Measurements from ENCODE around the gene CD96. TPM values are rescaled to one million over a fixed set of nuclear protein-coding genes. Genes with fewer than 3 reads are reported as not detected.

CD96 gene
- total and polyA plus RNA-seq, 2 donors (not counting 1 experiment from before 2014, with no cell fraction given): 0.10 TPM; not detected in 1

DNA sequence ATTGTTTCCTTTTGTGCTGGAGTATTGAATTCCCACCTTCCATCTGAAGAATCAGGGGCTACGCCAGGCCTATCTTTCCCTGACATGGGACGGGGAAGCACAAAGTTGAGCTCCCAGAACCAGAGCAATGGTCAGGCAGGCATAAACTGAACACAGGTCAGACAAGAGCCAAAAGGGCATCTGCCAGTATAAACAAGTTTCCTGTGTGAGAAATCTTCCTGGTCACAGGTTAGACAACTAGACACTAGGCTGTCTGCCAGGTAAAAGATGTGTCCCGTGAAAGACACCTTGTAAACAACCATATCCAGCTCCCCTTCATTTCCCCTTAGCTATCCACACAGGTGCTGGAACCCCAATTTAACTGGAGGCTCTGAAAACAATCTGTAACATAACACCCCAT is 44.0 kb upstream of the CD96 start:
- Histone ChIP-seq H3K4me3 (replicated peaks in 1 of 4; ENCODE audit: control extremely low read depth in 1 of 4, insufficient read depth in 1 of 4, low read depth in 3 of 4, low read length in 4 of 4) (no peak overlapping the region), H3K9ac (ENCODE audit: insufficient read depth, low read length) (no peak overlapping the region), H3K36me3 (ENCODE audit: control insufficient read depth, insufficient read depth, low read length) (no peaks in the 10 kb centered on the region), H3K4me2 (ENCODE audit: extremely low read depth, insufficient read depth, low read length) (no peak overlapping the region), H3K27ac (ENCODE audit: insufficient read depth, low read length) (no peak overlapping the region), H3K4me1 (ENCODE audit: control insufficient read depth, extremely low read depth, insufficient read depth, low read length) (no peaks in the 10 kb centered on the region), H3K79me2 (ENCODE audit: control insufficient read depth, insufficient read depth, low read length) (no peaks in the 10 kb centered on the region), H2AFZ (ENCODE audit: low read length) (no peak overlapping the region), H4K20me1 (ENCODE audit: control insufficient read depth, extremely low read depth, insufficient read depth, low read length) (no peaks in the 10 kb centered on the region), H3K9me3 (ENCODE audit: control insufficient read depth, insufficient read depth, low read depth, low read length) (no peaks in the 10 kb centered on the region), H3K27me3 (ENCODE audit: control insufficient read depth, insufficient read depth, low read length) (no peaks in the 10 kb centered on the region)
- no peak for TF ChIP-seq EZH2 (IDR thresholded peaks at IDR 0.05; ENCODE audit: low read length, missing control alignments)
- TF ChIP-seq, protein P1, sequence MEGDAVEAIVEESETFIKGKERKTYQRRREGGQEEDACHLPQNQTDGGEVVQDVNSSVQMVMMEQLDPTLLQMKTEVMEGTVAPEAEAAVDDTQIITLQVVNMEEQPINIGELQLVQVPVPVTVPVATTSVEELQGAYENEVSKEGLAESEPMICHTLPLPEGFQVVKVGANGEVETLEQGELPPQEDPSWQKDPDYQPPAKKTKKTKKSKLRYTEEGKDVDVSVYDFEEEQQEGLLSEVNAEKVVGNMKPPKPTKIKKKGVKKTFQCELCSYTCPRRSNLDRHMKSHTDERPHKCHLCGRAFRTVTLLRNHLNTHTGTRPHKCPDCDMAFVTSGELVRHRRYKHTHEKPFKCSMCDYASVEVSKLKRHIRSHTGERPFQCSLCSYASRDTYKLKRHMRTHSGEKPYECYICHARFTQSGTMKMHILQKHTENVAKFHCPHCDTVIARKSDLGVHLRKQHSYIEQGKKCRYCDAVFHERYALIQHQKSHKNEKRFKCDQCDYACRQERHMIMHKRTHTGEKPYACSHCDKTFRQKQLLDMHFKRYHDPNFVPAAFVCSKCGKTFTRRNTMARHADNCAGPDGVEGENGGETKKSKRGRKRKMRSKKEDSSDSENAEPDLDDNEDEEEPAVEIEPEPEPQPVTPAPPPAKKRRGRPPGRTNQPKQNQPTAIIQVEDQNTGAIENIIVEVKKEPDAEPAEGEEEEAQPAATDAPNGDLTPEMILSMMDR (conservative IDR thresholded peaks at IDR 0.05 in 1 of 2, IDR thresholded peaks at IDR 0.05 in 1 of 2; ENCODE audit: low read depth in 1 of 2, low read length in 2 of 2): no peak
- DNase-seq (ENCODE audit: low read depth in 2 of 2): no peak

DNA sequence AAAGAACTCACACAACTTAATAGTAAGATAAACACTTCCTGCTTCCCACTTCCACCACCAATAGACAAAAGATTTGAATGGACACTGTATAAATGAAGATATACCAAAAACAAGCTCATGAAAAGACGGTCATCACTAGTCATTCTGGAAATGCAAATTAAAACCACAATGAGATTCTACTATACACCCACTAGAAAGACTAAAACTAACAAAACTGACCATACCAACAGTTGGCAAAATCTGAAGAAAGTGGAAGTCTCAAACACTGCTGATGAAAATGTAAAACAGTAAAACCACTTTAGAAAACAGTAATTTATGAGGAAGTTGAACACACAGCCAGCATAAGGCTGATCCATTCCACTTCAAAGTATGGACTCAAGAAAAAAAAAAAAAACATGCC is 35.6 kb upstream of the CD96 start:
- H3K27me3 ChIP-seq (ENCODE audit: control insufficient read depth, insufficient read depth, low read length): no peaks in the 10 kb centered on the region
- H3K79me2 ChIP-seq (ENCODE audit: control insufficient read depth, insufficient read depth, low read length): no peaks in the 10 kb centered on the region
- TF ChIP-seq EZH2 (IDR thresholded peaks at IDR 0.05; ENCODE audit: low read length, missing control alignments): no peak
- TF ChIP-seq, protein P1 (conservative IDR thresholded peaks at IDR 0.05 in 1 of 2, IDR thresholded peaks at IDR 0.05 in 1 of 2; ENCODE audit: low read depth in 1 of 2, low read length in 2 of 2): no peak
- no peak overlapping the region for H3K27ac ChIP-seq (ENCODE audit: insufficient read depth, low read length)
- H3K36me3 ChIP-seq (ENCODE audit: control insufficient read depth, insufficient read depth, low read length): no peaks in the 10 kb centered on the region
- H3K9ac ChIP-seq (ENCODE audit: insufficient read depth, low read length): no peak overlapping the region
- H3K9me3 ChIP-seq (ENCODE audit: control insufficient read depth, insufficient read depth, low read depth, low read length): no peaks in the 10 kb centered on the region
- no peaks in the 10 kb centered on the region for H4K20me1 ChIP-seq (ENCODE audit: control insufficient read depth, extremely low read depth, insufficient read depth, low read length)
- H3K4me2 ChIP-seq (ENCODE audit: extremely low read depth, insufficient read depth, low read length): no peak overlapping the region
- no peak overlapping the region for H2AFZ ChIP-seq (ENCODE audit: low read length)
- H3K4me1 ChIP-seq (ENCODE audit: control insufficient read depth, extremely low read depth, insufficient read depth, low read length): no peaks in the 10 kb centered on the region
- no peak overlapping the region for H3K4me3 ChIP-seq (replicated peaks in 1 of 4; ENCODE audit: control extremely low read depth in 1 of 4, insufficient read depth in 1 of 4, low read depth in 3 of 4, low read length in 4 of 4)
- DNase-seq (ENCODE audit: low read depth in 2 of 2): no peak

DNA sequence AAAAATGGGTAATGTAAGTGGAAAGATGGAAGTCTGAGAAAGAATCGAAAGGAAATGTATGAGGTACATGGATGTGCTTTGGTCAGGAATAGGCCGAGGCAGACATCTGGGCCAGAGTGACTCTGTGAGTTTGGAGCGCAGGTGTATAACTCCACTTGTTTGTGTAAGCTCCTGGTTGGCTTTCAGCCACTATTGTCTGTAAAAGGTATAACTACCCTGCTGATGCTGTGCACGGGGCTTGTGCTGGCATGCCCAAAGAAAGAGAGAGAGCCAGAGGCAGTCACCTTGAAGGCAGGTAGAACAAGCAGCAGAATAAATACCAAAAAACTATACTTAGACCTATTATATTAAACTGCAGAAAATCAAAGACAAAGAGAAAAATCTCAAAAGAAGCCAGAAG is 32.7 kb upstream of the CD96 start:
- Histone ChIP-seq H2AFZ (ENCODE audit: low read length) (no peak overlapping the region), H3K27me3 (ENCODE audit: control insufficient read depth, insufficient read depth, low read length) (no peaks in the 10 kb centered on the region), H3K79me2 (ENCODE audit: control insufficient read depth, insufficient read depth, low read length) (no peaks in the 10 kb centered on the region), H4K20me1 (ENCODE audit: control insufficient read depth, extremely low read depth, insufficient read depth, low read length) (no peaks in the 10 kb centered on the region), H3K4me3 (replicated peaks in 1 of 4; ENCODE audit: control extremely low read depth in 1 of 4, insufficient read depth in 1 of 4, low read depth in 3 of 4, low read length in 4 of 4) (no peak overlapping the region), H3K9ac (ENCODE audit: insufficient read depth, low read length) (no peak overlapping the region), H3K4me2 (ENCODE audit: extremely low read depth, insufficient read depth, low read length) (no peak overlapping the region), H3K9me3 (ENCODE audit: control insufficient read depth, insufficient read depth, low read depth, low read length) (no peaks in the 10 kb centered on the region), H3K36me3 (ENCODE audit: control insufficient read depth, insufficient read depth, low read length) (no peaks in the 10 kb centered on the region), H3K27ac (ENCODE audit: insufficient read depth, low read length) (no peak overlapping the region), H3K4me1 (ENCODE audit: control insufficient read depth, extremely low read depth, insufficient read depth, low read length) (no peaks in the 10 kb centered on the region)
- DNase-seq (ENCODE audit: low read depth in 2 of 2): no peak
- TF ChIP-seq EZH2 (IDR thresholded peaks at IDR 0.05; ENCODE audit: low read length, missing control alignments): no peak
- TF ChIP-seq, protein P1 (conservative IDR thresholded peaks at IDR 0.05 in 1 of 2, IDR thresholded peaks at IDR 0.05 in 1 of 2; ENCODE audit: low read depth in 1 of 2, low read length in 2 of 2): no peak
